Measurements from ENCODE around the gene UST. TPM values are rescaled to one million over a fixed set of nuclear protein-coding genes. Genes with fewer than 3 reads are reported as not detected.

The UST gene
- polyA plus RNA-seq, 1 donor (not counting 4 experiments of a cell fraction or from before 2014, with no cell fraction given): 6.1 TPM

DNA sequence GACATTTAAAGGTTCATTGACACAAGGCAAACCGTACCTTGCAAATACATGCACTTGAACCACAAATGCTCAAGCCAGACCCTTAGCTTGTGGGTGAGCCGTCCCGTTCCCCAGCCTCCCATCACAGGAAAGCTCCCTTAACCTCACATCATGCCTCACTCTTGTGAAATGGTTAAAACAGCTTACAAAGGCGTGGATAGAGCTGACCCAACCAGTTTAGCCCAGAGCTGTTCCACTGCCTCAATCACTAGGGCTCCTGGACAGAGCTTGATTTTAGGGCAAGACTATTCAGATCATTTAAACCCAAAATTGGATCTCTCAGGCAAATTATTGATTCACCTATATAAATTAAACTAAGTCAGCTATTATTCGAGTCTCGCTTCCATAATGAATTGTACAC lies 341.1 kb downstream of the UST start:
- Histone ChIP-seq H3K9me3 (ENCODE audit: control insufficient read depth, low read depth, low read length) (no peaks in the 10 kb centered on the region), H3K4me2 (ENCODE audit: control insufficient read depth, extremely low read depth, insufficient read depth, low read depth, low read length) (no peak overlapping the region), H3K27me3 (ENCODE audit: control insufficient read depth, extremely low read depth, insufficient read depth, low read length) (peaks cover 3% of the 10 kb centered on the region), H3K27ac (ENCODE audit: control insufficient read depth, insufficient read depth, low read length) (no peak overlapping the region), H4K20me1 (ENCODE audit: control insufficient read depth, extremely low read depth, insufficient read depth, low read length) (no peaks in the 10 kb centered on the region), H3K79me2 (ENCODE audit: control insufficient read depth, insufficient read depth, low read length) (no peaks in the 10 kb centered on the region), H3K9me1 (ENCODE audit: control insufficient read depth, extremely low read depth, insufficient read depth, low read length) (no peaks in the 10 kb centered on the region), H3K4me3 (ENCODE audit: control insufficient read depth in 2 of 3, extremely low read depth in 1 of 3, insufficient read depth in 2 of 3, low read depth in 1 of 3, low read length in 3 of 3) (no peak overlapping the region), H3K36me3 (ENCODE audit: control insufficient read depth in 2 of 2, extremely low read depth in 1 of 2, insufficient read depth in 2 of 2, low read length in 2 of 2) (no peaks in the 10 kb centered on the region), H3K9ac (ENCODE audit: control insufficient read depth, extremely low read depth, insufficient read depth, low read length) (no peak overlapping the region), H2AFZ (ENCODE audit: control insufficient read depth, low read length) (no peak overlapping the region), H3K4me1 (ENCODE audit: control insufficient read depth, extremely low read depth, insufficient read depth, low read length) (no peaks in the 10 kb centered on the region)
- DNase-seq (ENCODE audit: low read depth, low spot score): no peak
- no peak for FAIRE-seq
- TF ChIP-seq, protein P1, sequence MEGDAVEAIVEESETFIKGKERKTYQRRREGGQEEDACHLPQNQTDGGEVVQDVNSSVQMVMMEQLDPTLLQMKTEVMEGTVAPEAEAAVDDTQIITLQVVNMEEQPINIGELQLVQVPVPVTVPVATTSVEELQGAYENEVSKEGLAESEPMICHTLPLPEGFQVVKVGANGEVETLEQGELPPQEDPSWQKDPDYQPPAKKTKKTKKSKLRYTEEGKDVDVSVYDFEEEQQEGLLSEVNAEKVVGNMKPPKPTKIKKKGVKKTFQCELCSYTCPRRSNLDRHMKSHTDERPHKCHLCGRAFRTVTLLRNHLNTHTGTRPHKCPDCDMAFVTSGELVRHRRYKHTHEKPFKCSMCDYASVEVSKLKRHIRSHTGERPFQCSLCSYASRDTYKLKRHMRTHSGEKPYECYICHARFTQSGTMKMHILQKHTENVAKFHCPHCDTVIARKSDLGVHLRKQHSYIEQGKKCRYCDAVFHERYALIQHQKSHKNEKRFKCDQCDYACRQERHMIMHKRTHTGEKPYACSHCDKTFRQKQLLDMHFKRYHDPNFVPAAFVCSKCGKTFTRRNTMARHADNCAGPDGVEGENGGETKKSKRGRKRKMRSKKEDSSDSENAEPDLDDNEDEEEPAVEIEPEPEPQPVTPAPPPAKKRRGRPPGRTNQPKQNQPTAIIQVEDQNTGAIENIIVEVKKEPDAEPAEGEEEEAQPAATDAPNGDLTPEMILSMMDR (optimal IDR thresholded peaks at IDR 0.05 in 1 of 3, IDR thresholded peaks at IDR 0.05 in 1 of 3, conservative IDR thresholded peaks at IDR 0.05 in 1 of 3; ENCODE audit: extremely low read depth in 1 of 3, insufficient read depth in 2 of 3, low read length in 3 of 3): no peak
- no peak for TF ChIP-seq EZH2 (IDR thresholded peaks at IDR 0.05; ENCODE audit: low read length)
- dilution Hi-C loops (cut with MboI; ENCODE audit: extremely low pct_ligation_motif_present, low sequenced_read_pairs): loop anchor here (25.0 kb wide), 1 partner anchor 324 kb away; the partner anchor contains the start of gene SUMO4

DNA sequence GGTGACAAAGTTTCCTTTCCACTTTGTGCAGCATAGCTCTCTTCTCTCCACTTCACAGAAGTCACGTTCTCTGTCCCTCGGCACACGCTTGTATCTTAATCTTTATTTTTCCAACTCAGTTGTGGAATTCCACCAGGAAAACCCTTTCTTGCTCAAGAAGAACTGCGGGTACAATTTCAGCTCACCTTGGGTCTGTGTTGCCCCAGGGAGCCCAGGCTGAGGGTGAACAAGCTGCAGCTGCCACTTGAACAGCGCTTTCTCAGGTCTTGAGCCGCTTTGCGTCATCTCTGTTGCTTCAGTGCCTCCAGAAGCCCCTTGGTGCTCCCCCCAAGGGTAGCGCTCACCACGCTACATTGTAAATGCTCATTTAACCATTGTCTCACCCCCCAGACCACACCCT lies 341.5 kb downstream of the UST start:
- Histone ChIP-seq H3K36me3 (ENCODE audit: control insufficient read depth in 2 of 2, extremely low read depth in 1 of 2, insufficient read depth in 2 of 2, low read length in 2 of 2) (no peaks in the 10 kb centered on the region), H3K27me3 (ENCODE audit: control insufficient read depth, extremely low read depth, insufficient read depth, low read length) (peaks cover 3% of the 10 kb centered on the region), H3K9ac (ENCODE audit: control insufficient read depth, extremely low read depth, insufficient read depth, low read length) (no peak overlapping the region), H3K4me2 (ENCODE audit: control insufficient read depth, extremely low read depth, insufficient read depth, low read depth, low read length) (no peak overlapping the region), H3K79me2 (ENCODE audit: control insufficient read depth, insufficient read depth, low read length) (no peaks in the 10 kb centered on the region), H3K27ac (ENCODE audit: control insufficient read depth, insufficient read depth, low read length) (no peak overlapping the region), H4K20me1 (ENCODE audit: control insufficient read depth, extremely low read depth, insufficient read depth, low read length) (no peaks in the 10 kb centered on the region), H3K4me1 (ENCODE audit: control insufficient read depth, extremely low read depth, insufficient read depth, low read length) (no peaks in the 10 kb centered on the region), H3K9me3 (ENCODE audit: control insufficient read depth, low read depth, low read length) (no peaks in the 10 kb centered on the region), H3K9me1 (ENCODE audit: control insufficient read depth, extremely low read depth, insufficient read depth, low read length) (no peaks in the 10 kb centered on the region), H2AFZ (ENCODE audit: control insufficient read depth, low read length) (no peak overlapping the region), H3K4me3 (ENCODE audit: control insufficient read depth in 2 of 3, extremely low read depth in 1 of 3, insufficient read depth in 2 of 3, low read depth in 1 of 3, low read length in 3 of 3) (no peak overlapping the region)
- DNase-seq (ENCODE audit: low read depth, low spot score) (no peak), FAIRE-seq (no peak)
- TF ChIP-seq, protein P1 (optimal IDR thresholded peaks at IDR 0.05 in 1 of 3, IDR thresholded peaks at IDR 0.05 in 1 of 3, conservative IDR thresholded peaks at IDR 0.05 in 1 of 3; ENCODE audit: extremely low read depth in 1 of 3, insufficient read depth in 2 of 3, low read length in 3 of 3): no peak
- TF ChIP-seq EZH2 (IDR thresholded peaks at IDR 0.05; ENCODE audit: low read length): no peak
- dilution Hi-C loops (cut with MboI; ENCODE audit: extremely low pct_ligation_motif_present, low sequenced_read_pairs): loop anchor here (25.0 kb wide), 1 partner anchor 324 kb away; the partner anchor contains the start of gene SUMO4
